Neural crest cell (in vitro differentiated cells): ENCODE measurements around the gene COL5A2. TPM values are rescaled to one million over a fixed set of nuclear protein-coding genes. Genes with fewer than 3 reads are reported as not detected.

ENCODE experiments used
- DNase-seq: peaks from one replicate; pipeline ENCODE4 v3.0.0; 2021; ENCODE audit warnings: low read depth, mixed read lengths, low spot score
- H3K27ac Mint-ChIP-seq: one replicate; pipeline ENCODE4 v1.8.0; 2021; ENCODE audit warnings: mild to moderate bottlenecking, mixed read lengths; ENCODE audit not compliant: unreplicated experiment
- H3K27me3 Mint-ChIP-seq: 2 replicates; pipeline ENCODE4 v1.8.0; 2021; ENCODE audit warnings: low read depth, mild to moderate bottlenecking, mixed read lengths
- H3K36me3 Mint-ChIP-seq: 2 replicates; pipeline ENCODE4 v1.8.0; 2021; ENCODE audit warnings: low read depth, mild to moderate bottlenecking, mixed read lengths
- H3K4me1 Mint-ChIP-seq: 2 replicates; pipeline ENCODE4 v1.8.0; 2021; ENCODE audit warnings: mixed read lengths
- H3K4me3 Mint-ChIP-seq: one replicate; pipeline ENCODE4 v1.8.0; 2021; ENCODE audit warnings: mild to moderate bottlenecking, mixed read lengths
- H3K9me3 Mint-ChIP-seq: 2 replicates; pipeline ENCODE4 v1.8.0; 2021; ENCODE audit warnings: mixed read lengths
- total RNA-seq: library from RNA; stranded (reverse); gene quantifications from 2 replicates; pipeline ENCODE4 v1.2.1, GENCODE V29; 2021
- TF ChIP-seq, protein P1 (sequence below): fragments of 200-600 bp; sonication (generic); conservative IDR thresholded peaks from 2 replicates; pipeline ENCODE4 v1.5.0; 2021; ENCODE audit warnings: antibody characterized with exemption, mild to moderate bottlenecking

The COL5A2 gene
- total RNA-seq, 1 donor from 2014 or later: 62.6 TPM

DNA sequence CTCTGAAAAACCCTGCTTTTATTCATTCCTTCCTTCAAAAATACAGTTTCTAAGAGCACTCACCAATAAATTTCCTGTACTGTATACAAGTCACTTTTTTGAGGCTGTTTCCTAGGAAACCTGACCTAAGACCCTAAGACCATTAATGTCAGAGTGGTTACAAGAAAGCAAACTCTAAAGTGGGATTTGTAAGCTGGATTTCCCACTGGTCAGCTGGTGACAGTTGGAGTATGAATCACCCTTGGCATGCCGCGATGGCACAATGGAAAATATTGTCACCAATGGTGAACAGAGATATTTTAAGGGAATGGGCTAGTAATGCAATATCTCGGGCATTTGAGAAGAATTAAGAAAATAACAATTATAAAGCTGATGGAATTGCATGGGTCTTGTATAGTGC, 103.4 kb downstream of the COL5A2 start:
- H3K9me3 Mint-ChIP-seq: no peaks in the 10 kb centered on the region
- H3K27ac Mint-ChIP-seq: no peak overlapping the region
- TF ChIP-seq, protein P1, sequence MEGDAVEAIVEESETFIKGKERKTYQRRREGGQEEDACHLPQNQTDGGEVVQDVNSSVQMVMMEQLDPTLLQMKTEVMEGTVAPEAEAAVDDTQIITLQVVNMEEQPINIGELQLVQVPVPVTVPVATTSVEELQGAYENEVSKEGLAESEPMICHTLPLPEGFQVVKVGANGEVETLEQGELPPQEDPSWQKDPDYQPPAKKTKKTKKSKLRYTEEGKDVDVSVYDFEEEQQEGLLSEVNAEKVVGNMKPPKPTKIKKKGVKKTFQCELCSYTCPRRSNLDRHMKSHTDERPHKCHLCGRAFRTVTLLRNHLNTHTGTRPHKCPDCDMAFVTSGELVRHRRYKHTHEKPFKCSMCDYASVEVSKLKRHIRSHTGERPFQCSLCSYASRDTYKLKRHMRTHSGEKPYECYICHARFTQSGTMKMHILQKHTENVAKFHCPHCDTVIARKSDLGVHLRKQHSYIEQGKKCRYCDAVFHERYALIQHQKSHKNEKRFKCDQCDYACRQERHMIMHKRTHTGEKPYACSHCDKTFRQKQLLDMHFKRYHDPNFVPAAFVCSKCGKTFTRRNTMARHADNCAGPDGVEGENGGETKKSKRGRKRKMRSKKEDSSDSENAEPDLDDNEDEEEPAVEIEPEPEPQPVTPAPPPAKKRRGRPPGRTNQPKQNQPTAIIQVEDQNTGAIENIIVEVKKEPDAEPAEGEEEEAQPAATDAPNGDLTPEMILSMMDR: no peak
- no peak for DNase-seq
- peaks cover 12% of the 10 kb centered on the region for H3K36me3 Mint-ChIP-seq
- H3K4me3 Mint-ChIP-seq: no peak overlapping the region
- no peaks in the 10 kb centered on the region for H3K27me3 Mint-ChIP-seq
- peaks cover 8% of the 10 kb centered on the region for H3K4me1 Mint-ChIP-seq

DNA sequence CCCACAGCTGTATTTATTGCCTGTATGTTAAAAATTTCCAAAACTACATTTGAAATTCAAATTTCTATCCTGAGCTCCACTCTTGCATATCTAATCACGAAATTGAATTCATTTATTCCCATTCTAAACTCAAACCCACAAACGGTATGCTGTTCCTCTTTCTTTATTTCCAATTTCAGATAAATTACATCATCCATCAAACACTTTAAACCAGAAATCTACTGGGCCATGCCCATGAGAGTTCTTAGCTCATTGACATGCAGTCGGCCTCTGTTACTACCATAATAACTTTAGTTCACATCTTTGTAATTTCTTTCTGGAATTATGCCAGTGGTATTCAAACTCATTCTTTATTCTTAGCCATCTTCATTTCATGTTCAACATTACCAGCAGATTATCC, 105.1 kb downstream of the COL5A2 start:
- DNase-seq: no peak
- no peaks in the 10 kb centered on the region for H3K9me3 Mint-ChIP-seq
- peaks cover 17% of the 10 kb centered on the region for H3K36me3 Mint-ChIP-seq
- TF ChIP-seq, protein P1: no peak
- H3K27ac Mint-ChIP-seq: no peak overlapping the region
- H3K4me1 Mint-ChIP-seq: peaks cover 8% of the 10 kb centered on the region
- no peaks in the 10 kb centered on the region for H3K27me3 Mint-ChIP-seq
- no peak overlapping the region for H3K4me3 Mint-ChIP-seq

DNA sequence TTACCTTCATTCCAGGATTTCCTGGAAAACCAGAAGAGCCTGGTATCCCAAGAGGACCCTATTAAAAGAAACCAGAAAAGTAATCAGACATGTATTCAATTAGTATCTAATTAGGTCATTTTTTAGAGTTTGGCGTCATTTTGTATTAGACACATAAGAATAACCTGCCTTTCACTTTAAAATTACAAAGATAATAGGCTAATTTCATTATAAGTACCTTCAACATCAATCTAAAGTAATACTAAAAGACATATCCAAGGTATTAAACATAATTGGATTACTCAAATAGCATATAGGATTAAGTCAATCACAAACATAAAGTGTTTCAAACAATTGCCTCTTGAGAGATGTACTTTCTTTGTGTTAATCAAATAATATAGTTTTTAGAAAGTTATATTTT, 107.5 kb downstream of the COL5A2 start:
- no peak overlapping the region for H3K4me3 Mint-ChIP-seq
- no peaks in the 10 kb centered on the region for H3K27me3 Mint-ChIP-seq
- no peak overlapping the region for H3K27ac Mint-ChIP-seq
- H3K36me3 Mint-ChIP-seq: peaks cover 14% of the 10 kb centered on the region
- TF ChIP-seq, protein P1: no peak
- DNase-seq: no peak
- peaks cover 8% of the 10 kb centered on the region for H3K4me1 Mint-ChIP-seq
- no peaks in the 10 kb centered on the region for H3K9me3 Mint-ChIP-seq

DNA sequence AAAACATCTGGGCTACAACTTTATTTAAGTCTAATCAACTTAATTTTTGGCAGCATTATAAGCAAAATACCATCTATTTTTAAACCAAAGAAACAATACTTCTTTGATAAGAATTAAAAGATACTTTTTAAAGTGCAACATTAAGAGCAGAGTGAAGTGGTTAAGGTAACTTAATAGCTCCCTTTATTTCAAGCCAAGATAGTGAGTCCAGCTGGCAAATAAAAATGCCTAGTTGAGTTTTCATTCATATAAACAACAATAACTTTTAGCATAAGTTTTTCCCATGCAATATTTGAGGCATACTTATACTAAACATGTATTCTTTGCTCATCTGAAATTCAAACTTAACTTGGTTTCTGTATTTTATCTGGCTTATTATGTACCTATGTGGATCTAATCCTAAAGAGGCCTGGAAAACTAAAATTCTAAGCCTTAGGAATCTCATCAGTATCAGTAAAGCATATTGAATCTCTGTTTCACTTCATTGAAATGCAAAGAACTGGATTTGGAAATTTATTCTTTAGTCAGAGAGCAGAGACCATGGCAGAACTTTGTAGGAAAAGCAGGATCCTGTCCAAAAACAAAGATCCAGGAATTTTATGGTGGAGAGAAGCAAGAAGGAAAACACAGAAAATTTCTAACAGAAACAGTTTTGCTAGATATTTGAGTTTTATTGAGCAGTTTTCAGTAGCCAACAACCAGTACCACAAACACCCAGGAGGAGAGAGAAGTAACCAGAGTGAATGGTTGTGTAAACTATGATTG, 109.5 kb downstream of the COL5A2 start:
- H3K36me3 Mint-ChIP-seq: peaks cover 13% of the 10 kb centered on the region
- DNase-seq: no peak
- no peak overlapping the region for H3K4me3 Mint-ChIP-seq
- peak overlapping the region; percentile 13 for H3K27ac Mint-ChIP-seq
- H3K9me3 Mint-ChIP-seq: no peaks in the 10 kb centered on the region
- no peaks in the 10 kb centered on the region for H3K27me3 Mint-ChIP-seq
- no peaks in the 10 kb centered on the region for H3K4me1 Mint-ChIP-seq
- TF ChIP-seq, protein P1: no peak

DNA sequence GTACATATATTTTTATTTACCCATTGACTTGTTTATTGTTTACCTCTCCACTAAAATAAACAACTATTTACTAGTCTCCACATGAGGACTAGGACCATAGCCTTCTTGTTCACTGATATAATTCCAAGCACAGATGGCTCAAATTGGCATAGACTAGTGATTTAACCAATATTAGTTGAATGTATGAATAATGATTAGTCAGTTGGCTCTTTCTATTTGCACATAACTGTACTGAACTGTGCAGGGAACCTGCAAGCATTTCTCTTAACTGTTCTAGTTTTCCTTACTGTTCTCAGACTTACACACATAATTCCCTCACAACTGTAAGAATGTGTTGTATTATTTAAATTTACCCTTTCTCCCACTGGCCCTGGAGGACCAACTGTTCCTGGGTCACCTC, 113.5 kb downstream of the COL5A2 start:
- no peak overlapping the region for H3K4me3 Mint-ChIP-seq

More for the DNA sequence above, 113.5 kb downstream of the COL5A2 start:
- DNase-seq: no peak
- no peaks in the 10 kb centered on the region for H3K27me3 Mint-ChIP-seq
- H3K27ac Mint-ChIP-seq: no peak overlapping the region
- TF ChIP-seq, protein P1: no peak
- no peaks in the 10 kb centered on the region for H3K4me1 Mint-ChIP-seq
- peaks cover 7% of the 10 kb centered on the region for H3K36me3 Mint-ChIP-seq
- no peaks in the 10 kb centered on the region for H3K9me3 Mint-ChIP-seq
